Activated T-helper 9 cell treated with anti-CD3 and anti-CD28 coated beads, Interleukin-2, amount 50 U/mL, for 16 hours (primary cell): ENCODE measurements around the gene HOXD13.

Source experiments
- DNase-seq: peaks from one replicate; pipeline ENCODE4 v3.0.0-alpha.2; 2020; ENCODE audit warnings: low read depth

The HOXD13 gene

DNA sequence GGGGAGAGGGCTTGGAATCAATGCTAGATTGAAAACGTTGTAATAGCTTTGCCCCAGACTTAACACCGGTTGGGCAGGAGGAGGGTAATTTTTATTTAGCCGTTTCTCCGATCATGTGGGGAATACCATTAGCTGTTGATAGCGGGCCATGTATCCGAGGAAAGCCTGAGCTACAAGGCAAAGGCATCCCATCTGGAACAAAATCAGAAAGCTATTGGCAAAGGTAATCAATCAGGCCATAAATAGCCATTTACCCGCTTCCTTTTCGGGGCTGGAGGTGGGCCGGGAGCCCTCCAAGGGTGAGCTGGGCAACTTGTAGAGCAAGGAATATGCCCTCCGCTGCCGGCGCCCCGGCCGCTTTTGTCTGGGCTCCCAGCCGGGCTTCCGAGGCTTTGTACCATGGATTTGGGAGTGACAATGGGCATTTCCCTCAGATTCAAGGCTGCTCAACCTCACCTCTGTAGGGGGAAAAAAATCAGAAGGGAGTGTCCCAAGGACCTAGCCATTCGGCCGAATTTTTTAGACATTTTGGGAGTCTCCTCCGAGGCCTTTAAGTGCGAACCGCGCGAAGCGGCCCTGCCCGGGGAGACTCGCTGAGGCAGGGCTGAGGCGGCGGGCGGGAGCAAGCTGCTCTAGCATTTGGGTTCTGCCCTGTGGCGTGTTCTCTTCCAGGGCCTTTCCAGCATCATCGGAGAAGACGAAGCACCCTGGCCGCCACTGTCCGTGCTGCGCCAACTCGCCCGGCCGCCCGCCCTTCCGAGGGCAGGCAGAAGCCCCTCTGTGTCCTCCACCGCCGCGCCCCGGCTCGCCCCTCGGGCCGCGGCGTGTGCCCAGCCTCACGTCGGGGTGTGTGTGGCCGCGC lies 28.9 kb downstream of the HOXD13 start:
- no peak for DNase-seq

DNA sequence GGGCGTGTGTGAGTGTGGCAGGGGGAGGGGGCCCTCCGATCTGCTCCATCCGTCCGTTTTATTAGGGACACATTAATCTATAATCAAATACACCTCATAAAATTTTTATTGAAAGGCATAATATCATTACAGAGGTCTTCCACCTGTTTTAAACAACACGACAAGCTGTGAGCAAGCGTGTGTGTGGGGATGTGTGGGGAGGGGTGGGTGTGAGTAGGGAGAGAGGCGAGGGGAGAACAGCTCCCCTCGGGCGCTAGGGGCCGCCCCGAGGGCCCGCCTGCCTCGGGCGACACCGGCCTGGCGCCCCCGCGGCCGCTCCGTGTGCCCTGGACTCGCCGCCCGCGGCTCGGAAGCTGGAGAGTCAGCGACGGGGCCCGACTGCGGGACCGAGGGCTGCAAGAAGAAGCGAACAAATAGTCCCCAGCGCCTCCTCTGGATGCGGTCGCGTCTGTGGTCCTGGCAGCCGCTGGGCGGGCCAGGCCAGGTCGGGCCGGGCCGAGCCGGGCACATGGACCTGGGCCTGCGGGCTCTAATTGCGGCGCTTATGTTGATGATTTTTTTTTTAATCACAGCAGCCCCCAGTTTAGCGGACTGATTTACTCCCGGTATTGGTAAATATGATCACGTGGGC lies 29.6 kb downstream of the HOXD13 start:
- DNase-seq: no peak

DNA sequence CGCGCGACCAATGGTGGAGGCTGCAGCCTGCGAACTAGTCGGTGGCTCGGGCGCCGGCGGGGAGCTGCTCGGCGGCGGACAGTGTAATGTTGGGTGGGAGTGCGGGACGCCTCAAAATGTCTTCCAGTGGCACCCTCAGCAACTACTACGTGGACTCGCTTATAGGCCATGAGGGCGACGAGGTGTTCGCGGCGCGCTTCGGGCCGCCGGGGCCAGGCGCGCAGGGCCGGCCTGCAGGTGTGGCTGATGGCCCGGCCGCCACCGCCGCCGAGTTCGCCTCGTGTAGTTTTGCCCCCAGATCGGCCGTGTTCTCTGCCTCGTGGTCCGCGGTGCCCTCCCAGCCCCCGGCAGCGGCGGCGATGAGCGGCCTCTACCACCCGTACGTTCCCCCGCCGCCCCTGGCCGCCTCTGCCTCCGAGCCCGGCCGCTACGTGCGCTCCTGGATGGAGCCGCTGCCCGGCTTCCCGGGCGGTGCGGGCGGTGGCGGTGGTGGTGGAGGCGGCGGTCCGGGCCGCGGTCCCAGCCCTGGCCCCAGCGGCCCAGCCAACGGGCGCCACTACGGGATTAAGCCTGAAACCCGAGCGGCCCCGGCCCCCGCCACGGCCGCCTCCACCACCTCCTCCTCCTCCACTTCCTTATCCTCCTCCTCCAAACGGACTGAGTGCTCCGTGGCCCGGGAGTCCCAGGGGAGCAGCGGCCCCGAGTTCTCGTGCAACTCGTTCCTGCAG lies 30.3 kb downstream of the HOXD13 start, which contains the start of gene HOXD9:
HOXD9 (plus strand) TSS at position 37 of the 728 bp plus-strand sequence; CDS start at position 87, 50 bp downstream.
- DNase-seq: no peak

DNA sequence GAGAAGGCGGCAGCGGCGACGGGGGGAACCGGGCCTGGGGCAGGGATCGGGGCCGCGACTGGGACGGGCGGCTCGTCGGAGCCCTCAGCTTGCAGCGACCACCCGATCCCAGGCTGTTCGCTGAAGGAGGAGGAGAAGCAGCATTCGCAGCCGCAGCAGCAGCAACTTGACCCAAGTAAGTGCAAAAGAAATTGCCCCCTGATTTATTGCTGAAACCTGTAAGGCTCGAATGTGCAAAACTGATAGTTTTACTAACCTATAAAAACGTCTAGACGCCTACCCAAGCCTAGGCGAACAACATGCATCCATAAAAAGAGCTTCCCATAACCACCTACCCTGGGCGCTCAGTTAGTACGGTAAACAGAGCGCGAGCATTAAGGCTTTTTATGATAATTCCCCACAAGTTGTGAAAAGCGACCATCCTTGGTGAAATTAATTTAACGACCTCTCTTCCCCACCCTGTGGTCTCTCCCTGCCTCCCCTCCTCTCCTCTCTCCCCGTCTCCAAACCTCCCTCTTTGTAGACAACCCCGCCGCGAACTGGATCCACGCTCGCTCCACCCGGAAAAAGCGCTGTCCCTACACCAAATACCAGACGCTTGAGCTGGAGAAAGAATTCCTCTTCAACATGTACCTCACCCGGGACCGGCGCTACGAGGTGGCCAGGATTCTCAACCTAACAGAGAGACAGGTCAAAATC lies 31.0 kb downstream of the HOXD13 start:
- DNase-seq: no peak

DNA sequence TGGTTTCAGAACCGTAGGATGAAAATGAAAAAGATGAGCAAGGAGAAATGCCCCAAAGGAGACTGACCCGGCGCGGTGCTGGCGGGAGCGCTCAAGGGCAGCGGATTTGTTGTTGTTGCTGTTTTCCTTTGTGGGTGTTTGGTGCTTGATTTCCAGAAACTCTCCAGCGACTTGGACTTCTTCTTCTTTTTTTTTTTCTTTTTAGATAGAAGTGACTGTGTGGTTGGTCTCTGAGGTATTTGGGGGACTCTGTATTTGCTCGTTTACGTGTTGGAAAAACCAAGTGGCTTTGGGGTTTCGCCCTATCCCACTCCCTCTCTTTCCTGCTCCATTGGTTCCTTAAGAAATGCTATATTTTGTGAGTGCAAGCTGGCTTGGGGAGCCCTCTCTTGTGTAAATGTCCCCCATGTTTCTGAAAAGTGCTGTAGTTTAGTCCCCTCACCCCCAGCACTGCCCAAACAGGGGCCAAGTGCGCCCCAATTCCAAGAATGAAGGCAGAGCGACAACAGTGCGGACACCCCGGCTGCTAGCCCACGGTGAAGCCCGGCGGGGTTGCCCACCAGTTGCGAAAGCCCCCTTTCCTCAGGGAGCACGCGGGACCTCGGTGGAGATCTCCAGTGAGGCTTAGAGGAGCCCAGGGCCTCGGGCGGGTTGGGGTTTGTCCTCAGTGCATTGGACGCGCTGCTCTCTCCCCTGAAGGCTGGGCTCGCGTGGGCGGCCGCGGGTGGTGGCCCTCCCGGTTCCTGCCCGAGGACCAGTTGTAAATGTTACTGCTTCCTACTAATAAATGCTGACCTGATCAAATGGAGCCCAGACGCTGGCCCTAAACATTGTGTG lies 31.8 kb downstream of the HOXD13 start:
- no peak for DNase-seq

DNA sequence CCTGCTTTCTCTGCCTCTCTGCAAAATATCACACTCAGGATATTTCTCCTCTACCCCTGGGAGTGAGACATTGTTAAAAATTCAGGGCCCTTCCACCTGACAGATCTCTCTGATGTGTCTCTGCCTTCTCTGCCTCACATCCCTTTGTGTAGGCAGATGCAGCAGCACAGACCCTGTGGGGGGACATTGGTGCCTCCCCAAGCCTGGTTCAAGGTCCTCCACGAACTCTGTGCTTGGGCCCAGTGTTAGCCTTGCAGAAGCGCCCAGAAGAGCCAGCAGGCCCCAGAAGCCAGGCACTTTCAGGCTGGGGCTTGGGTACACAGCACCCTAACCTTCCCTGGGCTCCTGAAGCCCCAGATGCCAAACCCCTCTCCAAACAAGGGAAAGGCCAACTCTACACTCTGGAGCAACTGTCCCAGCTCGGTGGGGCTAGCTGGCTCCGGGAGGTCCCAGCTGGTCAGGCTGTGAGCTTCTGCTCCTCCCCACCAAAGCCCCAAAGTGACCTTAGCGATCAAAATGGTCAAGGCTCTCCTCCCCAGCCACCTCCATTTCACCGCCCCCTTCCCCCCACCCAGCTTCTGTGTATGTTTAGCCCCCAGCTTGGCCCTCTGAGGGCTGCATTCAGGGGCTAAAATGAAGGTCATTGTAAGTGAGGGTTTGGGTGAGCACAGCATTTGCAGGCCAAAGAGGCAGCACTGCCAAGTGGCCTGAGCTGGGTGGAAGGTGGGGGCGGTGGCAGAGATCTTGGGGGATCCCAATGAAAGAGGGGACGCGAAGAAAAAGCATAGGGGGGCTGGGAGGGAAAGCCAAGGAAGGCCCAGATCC lies 32.6 kb downstream of the HOXD13 start:
- DNase-seq: no peak

DNA sequence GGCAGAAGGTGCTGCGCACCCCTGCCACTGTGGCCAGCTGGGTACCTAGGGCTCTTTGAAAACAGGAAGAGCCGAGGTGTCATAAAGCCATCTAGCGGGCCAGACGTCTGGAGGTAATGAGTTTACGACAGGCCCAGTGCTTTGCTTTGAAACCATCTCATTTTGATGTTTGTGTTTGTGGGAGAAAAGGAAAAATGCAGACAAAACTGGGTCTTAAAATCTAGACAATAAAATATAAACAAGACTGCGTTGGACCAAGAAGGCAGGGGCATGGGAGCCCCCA lies 33.2 kb downstream of the HOXD13 start:
- no peak for DNase-seq

DNA sequence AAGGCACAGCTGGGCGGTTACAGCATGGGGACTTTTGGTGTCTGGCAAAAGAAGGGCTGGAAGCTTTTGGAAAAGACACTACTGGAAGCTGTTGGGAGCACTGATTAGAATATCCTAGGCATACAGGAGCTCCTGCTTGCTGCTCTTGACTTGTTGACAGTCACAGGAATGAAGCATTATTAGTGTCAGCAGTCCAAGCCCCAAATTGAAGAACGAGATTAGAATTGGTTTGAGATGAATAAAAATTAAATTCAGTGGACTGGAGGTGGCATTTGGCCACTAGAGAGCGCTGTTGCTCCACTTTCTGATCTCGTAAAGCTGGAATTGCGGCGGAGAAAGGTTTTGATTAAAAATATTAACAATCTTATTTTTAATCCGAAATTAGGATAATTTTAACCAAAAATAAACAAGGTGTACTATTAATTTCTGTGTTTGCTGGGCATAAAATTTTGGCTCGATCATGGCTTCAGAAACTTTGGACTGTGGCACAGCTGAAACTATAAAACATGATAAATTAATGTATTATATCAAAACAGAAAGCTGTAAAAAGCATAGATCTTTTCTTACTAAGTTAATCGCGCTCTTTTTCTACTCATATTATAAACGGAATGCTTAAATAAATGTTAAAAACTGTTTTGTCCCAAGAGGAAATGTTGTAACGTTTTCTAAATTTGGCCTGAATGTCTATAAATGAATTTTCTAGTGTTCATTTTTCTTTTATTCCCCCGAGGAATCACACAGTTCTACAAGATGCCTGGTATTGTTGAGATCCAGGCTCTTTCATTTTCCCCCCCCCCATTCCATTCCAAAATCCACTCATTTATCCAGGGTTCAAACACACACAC lies 34.6 kb downstream of the HOXD13 start:
- DNase-seq: peak; percentile 40

DNA sequence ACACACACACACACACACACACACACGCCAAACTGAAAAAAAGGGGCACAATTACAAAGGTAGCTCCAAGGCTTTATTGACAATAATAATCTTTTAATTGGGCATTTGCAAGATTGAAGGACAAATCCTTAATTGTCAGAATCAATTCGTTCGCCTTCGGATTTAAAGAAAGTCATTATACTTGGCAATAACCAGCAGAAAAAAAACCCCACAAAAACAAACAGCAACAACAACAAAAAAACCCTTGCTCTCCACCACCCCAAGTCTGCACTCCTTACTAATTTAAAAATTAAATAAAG lies 35.2 kb downstream of the HOXD13 start:
- DNase-seq: no peak

DNA sequence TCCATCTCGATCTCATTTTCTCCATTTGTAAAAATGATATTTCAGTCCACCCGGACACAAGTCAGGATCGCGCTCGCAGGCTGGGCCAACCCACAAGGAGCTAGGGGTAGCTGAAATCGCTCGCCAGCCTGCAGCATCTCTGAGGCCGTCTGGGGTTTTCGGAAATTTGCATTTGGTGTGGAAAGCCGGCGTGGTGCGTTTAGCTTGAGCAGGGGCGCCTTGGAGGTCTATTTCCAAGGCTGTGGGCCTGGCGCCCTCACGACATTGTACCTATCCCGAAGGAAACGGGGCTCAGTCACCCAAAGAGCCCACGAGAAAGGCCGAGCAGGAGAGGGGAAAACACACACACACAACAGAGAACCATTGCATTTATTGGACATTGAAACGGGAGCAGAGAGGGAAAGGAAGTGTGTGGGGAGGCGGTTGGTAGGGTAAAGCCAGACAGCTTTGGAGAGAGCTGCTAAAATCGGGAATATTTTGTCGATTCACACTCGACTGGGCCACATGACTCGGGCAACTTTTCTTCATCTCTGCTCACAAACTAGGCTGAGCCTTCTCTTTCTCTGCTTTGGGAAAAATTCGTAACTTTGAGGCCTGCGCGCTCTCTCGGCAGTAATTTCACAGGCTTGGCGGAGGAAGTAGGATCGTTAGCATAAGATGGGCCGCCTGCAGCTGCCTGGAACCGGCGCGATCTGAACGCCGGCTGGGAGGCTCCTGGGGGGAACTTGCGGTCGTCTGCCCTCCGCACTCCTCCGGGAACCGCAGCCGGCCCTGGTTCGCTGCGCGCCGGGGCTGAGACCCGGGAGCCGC lies 35.9 kb downstream of the HOXD13 start:
- DNase-seq: no peak

DNA sequence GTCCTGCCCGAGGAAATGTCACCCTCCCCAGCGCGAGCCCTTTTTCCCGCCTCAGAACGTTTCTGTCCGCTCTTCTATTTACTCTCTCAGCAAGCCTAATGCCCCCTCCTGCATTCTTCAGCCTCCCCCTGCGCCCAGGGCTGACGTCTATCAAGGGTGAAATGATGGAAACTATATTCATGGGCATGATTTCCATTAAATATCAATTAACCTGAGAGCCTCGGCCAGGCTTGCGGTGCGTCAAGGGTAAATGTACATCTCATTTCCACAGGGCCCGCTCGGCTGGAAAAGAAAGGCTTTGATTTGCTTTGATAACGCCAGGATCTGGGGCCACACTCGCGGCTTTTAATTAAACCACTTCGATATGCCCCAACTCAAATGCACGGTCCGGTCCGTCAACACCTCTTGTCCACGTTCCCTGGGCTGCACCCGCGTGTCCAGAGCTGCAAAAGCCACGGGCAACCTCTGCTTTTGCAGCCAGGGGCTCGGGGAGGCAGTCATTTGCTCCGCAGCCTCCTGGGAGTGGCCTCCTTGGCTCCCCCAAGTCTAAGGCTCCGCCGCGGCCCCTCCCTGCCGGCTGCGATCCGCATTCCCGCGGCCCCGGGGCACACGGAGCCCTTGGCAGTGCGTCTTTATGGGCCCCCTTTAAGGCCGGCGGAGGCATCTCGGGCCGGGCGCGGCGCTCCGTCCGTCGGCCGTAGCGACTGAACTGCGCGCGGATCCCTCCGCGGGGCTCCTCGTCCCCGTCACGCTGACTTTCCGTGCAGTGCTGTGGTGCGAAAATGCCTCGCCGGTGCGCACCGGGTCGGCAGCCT lies 36.7 kb downstream of the HOXD13 start, which contains the start of gene HOXD8:
HOXD8 (plus strand) TSS at position 724 of the 815 bp plus-strand sequence. CDS start 662 bp downstream, outside the sequence.
- no peak for DNase-seq

DNA sequence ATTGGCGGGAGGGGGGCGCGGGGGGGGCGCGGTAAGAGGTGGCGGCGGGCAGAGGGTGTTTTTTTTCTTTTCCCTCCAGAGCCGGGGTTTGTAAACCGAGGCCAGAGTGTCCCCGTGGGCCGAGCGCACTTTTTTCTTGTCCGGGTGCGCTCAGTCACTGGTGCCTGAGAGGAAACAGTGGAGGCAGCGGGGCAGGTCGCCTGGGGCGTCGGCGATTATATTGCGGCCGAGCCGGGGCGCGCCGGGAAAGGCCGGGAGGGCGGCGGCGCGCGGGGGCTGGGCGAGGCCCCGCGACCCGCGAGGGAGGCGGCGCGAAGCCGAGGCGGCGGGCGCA lies 37.3 kb downstream of the HOXD13 start:
- no peak for DNase-seq

DNA sequence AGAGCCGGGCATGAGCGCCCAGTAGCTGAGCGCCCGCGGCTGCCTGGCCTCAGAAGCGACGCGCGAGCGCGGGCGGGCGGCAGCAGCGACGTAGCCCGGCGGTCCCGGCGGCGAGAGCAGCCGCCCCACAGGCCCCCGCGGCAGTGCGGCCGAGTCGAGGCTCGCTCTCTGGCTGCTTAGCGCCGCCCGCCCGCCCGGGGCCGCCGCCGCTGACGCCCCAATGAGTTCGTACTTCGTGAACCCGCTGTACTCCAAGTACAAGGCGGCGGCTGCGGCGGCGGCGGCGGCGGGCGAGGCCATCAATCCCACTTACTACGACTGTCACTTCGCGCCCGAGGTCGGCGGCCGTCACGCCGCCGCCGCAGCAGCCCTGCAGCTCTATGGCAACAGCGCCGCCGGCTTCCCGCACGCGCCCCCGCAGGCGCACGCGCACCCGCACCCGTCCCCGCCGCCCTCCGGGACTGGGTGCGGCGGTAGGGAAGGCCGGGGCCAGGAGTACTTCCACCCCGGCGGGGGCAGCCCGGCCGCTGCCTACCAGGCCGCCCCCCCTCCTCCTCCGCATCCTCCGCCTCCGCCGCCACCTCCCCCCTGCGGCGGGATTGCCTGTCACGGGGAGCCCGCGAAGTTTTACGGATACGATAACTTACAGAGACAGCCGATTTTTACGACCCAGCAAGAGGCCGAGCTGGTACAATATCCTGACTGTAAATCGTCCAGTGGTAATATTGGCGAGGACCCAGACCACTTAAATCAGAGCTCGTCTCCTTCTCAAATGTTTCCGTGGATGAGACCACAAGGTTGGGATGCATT lies 37.8 kb downstream of the HOXD13 start:
- DNase-seq: no peak

DNA sequence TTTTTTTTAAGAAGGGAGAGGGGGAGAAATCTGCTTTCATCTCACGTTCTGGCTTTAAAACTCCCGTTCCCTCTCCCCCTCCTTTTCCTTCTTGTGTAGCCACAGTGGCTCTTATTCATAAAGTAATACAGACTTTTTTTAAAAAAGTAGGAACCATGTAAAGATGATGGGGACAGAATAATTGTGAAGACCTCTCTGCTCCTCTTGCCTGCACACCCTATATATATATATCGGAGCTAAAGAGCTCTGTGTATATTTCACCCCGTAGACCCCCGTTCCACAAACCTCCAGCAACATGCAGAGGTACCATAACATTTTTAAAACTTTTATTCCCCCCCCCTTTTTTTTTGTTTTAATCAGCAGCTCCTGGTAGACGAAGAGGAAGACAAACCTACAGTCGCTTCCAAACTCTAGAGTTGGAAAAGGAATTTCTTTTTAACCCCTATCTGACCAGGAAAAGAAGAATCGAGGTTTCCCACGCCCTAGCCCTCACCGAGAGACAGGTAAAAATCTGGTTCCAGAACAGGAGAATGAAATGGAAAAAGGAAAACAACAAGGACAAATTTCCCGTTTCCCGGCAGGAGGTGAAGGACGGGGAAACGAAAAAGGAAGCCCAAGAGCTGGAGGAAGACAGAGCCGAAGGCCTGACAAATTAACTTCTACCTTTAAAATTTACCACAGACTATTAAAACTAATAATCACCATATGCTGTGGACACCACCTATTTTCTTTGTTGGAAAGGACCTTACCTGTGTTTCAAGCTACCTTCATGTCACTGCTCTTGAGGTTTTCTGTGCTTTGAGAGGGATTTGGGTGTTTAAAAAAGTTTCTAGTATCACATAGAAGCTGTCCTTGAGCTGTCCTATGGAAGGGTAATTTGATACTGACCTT lies 38.7 kb downstream of the HOXD13 start:
- no peak for DNase-seq

DNA sequence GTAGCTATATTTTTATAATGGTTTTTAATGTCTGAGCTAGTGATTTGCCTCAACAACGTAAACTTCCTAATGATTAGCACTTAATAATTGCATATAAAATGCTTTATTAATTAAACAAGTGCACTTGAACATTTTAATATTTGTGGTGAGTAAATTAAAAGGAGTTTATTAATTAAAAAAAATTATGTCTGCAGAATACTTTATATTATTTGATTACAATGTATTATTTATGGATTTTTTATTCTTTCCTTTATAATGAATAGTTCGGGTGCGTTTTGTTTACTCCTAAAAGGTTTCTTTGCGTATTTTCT lies 39.3 kb downstream of the HOXD13 start:
- DNase-seq: no peak
